Measurements from ENCODE around the gene TNNT2.

Gene TNNT2

DNA sequence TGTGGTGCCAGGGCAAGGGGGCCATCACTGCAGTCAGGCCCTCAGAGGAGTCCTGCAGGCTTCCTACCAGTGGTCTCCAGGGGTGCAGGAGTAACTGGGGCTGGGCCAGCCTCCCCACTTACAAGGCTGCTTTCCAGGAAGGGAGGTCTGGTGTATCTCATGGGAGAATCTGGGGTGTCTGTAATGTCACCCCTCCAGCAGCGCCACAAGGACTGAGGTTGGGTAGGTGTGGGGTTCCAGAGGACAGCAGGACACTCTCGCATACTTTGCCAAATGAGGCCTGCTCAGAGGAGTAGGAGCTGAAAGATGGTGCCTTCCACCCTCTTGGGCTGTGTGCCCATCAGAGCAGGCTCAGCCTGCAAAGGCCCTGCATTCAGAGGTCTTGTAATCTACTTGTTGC lies 46.9 kb downstream of the TNNT2 start:
- DNase-seq: no peak

DNA sequence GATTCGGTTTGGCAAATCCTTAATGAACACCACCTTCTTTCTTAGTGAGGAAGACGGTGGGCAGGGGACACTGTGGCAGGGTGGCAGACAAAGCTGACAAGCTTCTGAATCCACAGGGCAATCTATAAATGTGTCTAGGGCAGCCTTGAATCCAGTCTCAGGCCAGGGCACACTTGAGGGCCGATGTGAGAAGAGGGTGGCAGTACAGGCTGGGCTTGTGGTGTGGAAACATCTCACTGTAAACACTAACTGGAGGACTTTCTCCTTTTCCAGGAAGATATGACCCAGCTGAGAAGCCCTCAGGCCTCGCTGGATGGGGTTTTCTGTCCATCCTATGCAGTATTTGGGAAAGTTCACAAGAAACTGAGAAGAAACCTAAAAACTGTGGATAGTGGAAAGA lies 47.7 kb downstream of the TNNT2 start:
- no peak for DNase-seq

DNA sequence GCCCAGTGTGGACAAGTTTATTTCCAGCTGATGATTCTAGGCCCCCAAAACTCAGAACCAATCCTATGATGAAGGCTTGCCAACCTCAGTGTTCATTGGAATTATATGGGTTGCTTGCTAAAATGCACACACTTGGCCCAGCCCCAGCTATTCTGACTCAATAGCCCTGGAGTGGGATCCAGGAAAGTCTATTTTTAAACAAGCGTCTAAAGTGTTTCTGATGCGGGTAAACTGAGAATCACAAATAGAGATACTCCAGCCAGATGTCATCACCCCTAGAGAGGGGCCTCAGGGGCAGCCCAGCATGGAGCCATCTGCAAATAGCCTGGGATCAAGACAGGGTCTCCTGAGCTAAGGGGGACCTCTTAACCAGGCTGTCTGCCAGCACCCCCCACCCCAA lies 48.2 kb downstream of the TNNT2 start:
- DNase-seq: no peak

DNA sequence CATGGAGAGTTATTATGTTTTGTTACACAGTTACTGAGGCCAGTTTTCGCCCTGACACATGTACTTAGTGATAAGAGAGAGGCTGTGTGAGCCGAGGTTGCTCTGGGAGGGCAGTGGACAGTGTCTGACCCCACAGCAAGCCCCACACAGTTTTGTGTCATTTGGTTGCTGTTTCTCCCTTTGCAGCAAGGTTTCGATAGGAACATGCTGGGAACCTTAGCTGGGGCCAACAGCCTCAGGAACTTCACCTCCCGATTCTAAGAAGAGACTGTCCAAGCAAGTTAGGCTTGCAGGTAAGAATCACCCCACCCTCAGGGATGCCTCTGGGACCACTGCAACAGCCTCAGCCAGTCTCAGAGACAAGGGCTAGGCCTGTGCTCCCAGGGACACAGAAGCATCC lies 48.9 kb downstream of the TNNT2 start:
- DNase-seq: no peak

DNA sequence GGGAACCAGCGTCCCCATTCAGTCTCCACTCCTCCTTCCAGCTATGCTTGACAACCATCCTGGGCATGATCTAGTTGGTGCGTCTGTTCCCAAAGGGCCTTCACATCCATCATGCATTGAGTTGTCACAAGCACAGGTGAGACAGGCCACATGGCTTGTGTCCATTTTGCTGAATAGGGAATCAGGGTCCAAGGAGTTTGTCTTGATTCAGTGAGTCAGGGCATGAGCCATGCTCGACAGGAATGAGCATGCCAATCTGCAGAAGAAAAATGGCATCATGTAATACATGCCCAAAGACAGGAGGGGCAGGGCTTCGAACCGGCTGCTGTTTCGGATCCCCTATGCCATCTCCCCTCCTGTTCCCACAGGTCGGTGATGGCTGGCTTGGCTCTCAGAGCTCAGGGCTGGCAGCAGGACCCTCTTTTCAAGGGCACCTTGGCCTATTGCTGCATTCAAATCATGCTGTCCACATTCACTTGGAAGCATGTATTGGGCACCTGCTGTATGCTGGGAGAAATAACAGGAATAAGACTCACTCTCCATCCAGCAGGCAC lies 49.7 kb downstream of the TNNT2 start:
- no peak for DNase-seq

DNA sequence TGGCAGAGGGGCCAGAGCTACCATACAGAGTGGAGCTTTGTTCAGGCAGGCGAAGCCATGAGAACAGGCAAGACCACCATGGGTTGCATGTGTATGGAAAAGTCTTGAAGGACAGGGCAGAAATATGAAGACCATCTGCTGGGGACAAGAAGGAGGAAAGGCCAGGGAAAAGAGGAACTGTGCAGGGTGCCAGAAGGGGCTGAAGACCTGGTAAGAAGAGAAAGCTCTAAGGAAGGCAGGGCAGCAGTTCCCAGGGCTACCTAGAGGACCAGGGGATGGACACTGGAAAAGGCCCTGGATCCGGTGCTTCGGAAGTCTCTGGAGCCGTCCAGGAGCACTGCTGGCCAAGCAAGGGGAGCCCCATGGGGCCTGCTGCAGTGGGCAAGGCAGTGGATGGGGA lies 50.8 kb downstream of the TNNT2 start:
- DNase-seq: no peak

DNA sequence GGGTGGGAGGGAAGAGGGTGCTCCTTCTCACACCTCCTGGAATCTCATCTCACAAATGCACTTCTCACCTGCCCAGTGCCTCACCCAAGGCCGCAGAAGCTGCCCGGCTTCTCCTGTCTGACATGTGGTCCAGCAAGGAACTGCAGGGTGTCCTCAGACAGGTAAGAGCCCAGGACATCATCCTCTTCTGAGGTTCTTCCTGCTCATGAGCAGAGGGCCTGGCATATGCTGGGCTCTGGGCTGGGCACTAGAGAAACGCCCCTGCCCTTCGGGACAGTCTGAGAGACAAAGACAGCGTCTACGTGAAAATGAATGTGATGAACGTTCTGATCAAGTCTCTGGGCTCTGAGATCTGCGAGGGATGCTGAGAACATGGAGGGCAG lies 51.8 kb downstream of the TNNT2 start:
- no peak for DNase-seq

DNA sequence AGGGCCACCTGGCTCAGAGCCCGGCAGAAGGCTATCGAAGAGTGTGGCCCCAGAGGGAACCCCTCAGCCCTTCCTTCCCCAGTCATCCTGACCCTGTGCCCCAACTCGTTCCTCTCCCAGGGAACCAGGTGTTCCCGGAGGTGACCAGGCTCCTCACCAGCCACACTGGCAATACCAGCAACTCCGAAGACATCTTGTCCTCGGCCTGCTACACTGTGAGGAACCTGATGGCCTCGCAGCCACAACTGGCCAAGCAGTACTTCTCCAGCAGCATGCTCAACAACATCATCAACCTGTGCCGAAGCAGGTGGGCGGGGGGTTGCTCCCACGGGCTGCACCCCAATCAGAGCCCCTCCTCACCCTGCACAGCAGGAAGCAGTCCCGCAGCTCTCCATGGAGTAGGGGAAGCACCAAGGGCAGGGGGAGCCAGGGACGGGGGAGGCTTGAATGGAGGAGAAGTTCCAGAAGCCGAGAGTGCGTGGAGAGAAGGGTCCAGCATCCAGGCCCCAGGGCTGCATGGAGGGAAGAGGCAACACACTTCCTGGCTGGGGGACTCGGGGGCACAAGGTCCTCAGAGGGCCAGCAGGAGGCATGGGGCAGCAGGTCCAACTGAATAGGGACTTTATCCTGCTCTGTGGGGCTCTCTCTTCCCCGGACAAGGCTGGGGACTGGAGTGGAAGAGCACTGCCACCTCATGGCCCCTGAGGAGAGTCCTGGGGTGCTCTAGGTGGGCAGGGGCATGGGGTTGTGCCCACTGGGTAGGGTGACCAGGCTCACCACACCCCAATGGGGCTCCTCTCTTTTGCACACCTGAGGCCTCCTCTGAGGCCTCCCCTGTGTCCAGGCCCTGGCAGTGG lies 52.4 kb downstream of the TNNT2 start:
- DNase-seq: no peak

DNA sequence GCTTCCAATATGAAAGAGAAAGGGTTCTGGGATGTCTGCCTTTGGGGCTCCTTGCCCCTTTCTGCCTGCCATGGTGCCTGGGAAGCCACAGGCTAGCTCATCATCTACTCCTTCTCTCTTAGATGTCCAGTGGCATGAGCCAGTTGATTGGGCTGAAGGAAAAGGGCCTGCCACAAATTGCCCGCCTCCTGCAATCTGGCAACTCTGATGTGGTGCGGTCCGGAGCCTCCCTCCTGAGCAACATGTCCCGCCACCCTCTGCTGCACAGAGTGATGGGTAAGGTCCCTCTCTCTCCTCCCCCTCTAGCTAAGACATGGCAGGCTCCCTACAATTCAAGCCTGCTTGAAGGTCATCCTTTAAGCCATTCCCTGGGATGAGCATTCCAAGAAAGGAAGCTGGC lies 53.2 kb downstream of the TNNT2 start:
- no peak for DNase-seq

DNA sequence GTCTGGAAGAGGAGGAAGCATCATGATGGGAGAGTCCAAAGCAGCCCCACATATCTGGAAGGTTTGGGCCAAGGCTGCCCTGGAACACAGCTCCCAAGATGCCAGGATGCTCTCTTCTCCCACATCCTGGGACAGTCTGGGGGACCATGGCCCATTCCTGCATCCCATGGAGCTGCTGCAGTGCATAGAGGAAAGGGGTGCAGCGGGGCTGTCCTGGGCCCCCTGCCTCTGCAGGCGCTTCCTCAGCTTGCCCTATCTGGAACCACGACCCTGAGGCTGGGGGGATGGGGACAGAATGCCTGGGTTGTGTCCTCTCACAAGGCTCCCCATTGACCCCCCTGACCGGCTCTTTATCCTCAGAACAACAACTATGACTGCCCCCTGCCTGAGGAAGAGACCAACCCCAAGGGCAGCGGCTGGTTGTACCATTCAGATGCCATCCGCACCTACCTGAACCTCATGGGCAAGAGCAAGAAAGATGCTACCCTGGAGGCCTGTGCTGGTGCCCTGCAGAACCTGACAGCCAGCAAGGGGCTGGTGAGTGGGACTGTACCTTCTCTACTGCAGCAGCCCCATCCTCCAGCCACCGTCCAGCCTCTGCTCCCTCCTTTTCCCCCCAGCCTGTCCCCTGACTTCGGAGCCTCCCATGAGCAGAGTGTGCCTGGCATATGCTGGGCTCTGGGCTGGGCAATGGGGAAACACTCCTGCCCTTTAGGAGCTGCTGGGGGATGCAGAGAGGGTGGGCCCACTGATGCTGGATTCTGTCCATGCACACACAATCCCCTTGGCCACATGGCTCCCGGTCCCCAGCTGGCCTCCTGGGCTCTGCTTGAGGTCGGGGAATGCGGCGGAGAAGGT lies 54.6 kb downstream of the TNNT2 start:
- DNase-seq: no peak

DNA sequence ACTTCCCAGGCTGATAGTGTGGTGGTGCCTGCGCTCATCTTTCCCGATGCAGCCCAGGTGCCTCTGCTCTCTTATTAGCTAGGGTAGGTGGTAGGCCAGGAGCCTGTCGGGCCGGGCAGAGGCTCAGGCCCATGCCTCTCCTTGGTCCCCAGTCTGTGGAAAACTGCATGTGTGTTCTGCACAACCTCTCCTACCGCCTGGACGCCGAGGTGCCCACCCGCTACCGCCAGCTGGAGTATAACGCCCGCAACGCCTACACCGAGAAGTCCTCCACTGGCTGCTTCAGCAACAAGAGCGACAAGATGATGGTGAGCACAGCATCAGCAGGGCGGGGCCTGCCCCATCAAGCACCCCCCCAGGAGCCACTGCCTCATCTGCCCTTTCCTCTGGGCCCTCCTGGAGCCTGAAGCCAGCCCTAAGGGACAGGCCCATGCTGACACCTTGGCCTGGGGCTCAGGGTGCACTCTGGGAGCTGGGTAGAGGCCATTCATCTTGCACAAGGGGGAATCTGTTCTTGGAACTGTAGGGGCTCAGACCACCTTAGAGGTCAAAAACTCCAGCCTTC lies 55.6 kb downstream of the TNNT2 start:
- no peak for DNase-seq

DNA sequence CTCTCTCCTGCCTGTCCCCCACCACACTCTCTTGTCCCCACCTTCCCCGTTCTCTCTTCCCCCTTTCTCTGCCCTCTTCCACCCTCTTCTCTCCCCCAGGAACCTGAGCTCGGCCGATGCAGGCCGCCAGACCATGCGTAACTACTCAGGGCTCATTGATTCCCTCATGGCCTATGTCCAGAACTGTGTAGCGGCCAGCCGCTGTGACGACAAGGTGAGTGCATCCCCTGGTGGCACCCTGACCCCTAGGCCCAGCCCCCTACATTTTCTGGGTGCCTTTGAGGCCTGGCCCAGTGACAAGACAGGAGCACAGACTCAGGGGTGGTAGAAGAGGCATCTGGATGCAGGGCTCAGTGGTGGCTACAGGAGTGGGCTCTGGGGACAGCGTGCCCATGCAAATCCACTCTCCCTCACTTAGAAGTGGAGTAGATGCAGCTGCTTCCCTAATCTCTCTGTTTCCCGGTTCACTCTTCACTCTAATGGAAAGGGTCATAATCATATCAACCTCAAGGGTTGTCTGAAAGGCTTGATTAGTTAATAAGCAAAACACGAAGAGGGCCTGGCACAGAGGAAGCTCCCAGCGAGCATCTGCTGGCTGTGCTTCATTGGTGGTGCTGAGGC lies 57.2 kb downstream of the TNNT2 start:
- no peak for DNase-seq

DNA sequence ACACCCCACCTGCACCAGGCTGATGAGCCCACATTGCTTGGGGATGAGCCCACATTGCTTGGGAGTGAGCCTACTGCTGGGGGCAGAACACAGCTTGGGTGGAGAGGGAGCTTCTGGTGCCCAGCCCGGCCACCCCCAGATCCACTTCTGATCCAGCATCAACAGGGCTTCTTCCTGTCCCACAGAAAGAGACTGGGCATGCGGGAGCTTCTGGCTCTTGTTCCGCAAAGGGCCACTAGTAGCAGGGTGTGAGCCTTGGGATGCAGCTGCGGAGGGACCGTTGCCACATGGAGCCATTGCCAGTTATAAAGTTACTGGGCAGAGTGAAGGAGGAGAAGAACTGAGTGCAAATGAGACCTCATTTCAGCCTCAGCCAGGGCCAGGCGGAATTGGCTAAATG lies 57.8 kb downstream of the TNNT2 start:
- DNase-seq: no peak

DNA sequence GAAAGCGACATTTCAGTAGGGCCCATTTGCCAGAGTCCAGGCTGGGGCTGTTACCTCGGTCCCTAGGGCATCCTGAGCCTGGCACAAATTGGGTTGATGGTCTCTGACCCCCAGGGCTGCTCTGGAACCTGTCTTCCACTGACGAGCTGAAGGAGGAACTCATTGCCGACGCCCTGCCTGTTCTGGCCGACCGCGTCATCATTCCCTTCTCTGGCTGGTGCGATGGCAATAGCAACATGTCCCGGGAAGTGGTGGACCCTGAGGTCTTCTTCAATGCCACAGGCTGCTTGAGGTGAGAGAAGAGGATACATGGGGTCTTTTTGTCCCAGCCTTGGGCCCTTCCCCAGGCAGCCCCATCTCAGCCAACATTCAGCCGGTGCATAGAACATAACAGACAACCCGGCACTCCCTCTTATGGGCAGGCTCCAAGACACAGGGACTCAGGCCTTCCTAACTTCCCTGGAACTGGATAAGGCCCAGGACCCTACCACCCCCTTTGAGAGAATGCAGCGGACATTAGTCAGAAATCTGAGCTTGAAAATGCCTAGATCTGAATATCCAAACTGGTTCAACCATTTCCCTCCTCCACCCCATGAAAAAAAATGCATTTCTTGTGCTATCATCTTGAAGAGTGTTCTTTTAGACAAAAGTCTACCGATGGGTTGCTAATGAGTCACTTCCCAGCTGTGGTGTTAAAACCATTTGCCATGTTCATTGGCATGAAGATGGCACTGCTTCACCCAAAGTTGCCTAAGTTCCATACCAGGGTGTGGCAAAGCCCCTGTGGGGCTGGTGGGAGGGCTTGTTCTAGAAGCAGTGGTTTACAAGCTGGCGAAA lies 58.8 kb downstream of the TNNT2 start:
- DNase-seq: no peak

DNA sequence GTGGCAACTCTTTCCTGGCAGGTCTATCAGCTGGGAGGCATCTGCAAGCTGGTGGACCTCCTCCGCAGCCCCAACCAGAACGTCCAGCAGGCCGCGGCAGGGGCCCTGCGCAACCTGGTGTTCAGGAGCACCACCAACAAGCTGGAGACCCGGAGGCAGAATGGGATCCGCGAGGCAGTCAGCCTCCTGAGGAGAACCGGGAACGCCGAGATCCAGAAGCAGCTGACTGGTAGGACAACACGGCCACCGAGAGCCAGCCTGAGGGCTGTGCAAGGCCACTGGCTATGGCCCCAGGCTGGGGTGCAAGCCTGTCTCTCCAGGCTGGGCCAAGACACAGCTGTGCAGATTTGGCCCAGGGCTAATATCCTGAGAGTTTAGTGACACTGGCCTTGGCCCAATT lies 59.9 kb downstream of the TNNT2 start:
- no peak for DNase-seq

DNA sequence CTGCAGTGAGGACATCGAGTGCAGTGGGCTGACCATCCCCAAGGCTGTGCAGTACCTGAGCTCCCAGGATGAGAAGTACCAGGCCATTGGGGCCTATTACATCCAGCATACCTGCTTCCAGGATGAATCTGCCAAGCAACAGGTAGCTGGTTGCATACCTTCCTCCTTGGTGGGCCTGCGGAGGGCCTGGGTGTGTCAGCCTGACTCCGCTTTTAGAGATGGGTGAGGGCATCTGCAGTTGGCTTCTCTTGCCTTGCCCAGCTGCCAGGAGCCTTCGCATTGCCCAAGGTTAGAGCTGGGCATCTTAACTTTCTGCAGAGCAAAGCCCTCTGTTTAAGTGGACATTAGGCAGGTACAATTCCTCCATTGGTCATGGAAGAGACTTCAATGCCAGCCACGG lies 60.9 kb downstream of the TNNT2 start:
- no peak for DNase-seq

DNA sequence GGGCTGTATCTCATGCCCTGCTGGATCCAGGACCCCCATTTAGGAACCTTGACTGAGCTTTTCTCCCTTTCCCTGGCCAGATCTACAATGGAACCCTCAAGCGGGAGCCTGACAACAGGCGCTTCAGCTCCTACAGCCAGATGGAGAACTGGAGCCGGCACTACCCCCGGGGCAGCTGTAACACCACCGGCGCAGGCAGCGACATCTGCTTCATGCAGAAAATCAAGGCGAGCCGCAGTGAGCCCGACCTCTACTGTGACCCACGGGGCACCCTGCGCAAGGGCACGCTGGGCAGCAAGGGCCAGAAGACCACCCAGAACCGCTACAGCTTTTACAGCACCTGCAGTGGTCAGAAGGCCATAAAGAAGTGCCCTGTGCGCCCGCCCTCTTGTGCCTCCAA lies 64.4 kb downstream of the TNNT2 start:
- no peak for DNase-seq

DNA sequence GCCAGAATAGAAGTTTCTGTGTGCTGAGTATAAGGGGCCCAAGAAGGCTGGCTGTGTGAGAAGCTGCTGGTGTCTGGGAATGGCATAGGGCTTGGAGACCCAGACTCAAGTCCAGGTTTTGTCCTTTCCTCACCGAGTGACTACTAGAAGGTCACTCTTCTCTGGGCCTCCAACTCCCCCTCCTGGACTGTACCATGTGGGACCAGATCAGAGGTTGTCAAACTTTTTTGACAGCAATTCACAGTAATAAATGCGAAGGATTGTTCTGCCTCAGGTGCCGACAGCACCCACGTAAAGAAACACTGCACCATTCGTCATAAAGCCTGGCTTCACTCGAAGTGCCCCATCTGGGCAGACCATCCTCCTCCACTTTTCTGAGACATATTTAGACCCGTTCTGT lies 65.2 kb downstream of the TNNT2 start:
- DNase-seq: no peak

DNA sequence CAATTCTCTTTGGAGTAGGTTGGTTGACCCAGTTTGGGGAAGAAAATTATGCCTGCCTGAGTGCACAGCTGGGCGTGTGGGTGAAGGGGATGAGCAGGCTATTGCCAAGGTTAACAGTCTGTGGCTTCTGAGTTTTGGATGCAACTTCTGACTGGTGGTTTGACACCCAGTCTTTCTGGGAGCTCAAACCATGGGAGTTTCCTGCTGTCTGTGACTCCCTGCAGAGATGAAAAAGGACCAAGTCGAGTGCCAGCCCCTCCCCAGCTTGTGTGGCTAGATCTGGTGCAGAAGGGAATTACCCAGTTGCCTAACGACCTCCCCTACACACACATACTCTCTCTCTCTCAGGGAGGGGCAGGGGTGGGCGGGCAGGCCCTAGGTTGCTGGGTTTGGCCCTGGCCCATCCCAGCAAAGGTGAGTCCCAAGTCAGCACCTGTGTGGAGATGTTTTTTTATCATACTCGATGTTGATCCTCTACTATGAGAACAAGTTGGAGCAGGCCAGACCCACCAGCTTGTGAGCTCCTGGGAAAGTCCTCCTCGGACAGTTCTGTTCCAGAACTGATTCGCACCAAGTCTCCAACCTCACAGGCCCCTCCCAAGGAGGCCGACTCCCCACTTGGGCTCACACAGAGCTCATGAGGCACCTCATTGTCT lies 66.0 kb downstream of the TNNT2 start:
- DNase-seq: peak; percentile 58

DNA sequence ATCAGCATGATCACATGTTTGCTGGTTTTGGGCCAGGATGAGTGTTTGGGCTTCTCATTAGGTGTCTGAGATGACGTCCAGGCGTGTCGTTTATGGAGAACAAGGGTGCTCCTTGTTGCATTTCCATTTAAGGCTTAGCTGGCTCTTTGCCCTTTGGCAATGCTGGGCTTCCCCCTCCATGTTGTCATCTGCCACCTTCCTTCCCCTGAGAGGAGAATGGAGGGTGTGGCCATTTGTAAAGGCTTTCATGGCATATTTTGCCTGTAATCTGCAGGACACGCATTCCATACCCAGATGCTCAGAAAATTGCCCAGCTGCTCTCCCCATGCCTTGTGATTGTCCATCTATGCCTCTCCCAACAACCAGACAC lies 66.5 kb downstream of the TNNT2 start:
- DNase-seq: peak; percentile 10

DNA sequence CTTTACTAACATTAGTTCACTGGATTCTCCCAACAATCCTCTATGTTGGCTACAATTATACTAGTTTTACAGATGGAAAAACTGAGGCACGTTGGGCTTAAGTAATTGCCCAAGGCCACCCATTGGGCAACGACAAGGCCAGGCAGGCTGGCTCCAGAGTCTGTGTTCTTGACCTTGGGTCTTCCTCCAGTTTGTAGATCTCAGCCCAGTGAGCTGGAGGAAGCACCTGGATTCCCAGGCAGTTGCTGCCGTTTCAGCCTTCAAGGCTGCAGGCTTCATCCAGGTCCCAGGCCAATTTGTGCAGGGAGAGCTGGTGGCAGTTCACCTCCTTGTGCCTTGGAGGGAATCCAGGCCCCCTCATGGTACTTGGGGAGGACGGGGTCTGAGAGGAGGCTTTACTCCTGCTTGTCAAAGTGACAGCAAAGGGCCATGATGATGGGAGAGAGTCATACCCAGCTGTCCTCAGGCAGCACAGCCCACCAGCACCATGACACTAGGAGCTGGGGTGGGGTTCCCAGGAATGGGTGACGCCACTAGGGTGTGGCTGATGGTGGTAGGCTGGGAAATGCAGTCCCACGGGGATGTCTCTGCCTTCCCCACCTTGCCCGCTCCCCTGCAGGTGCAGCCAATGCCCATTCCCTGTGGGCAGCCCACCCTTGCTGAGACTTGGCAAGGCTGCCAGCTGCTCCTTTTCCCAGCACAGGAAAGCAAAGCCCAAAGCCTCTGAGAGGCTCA lies 67.1 kb downstream of the TNNT2 start:
- DNase-seq: no peak

Data from activated CD4-positive, alpha-beta T cell treated with anti-CD3 and anti-CD28 coated beads, Interleukin-10, Interleukin-2, amounts not matched to agents 100 ng/mL and 50 ng/mL, durations not matched to agents 16 hours and 8 hours (primary cell).